ENCODE results near the gene ACTR2.
"Not testable (repeated sequence)": the region's sequence is repeated elsewhere in the genome, so short reads cannot be mapped to it uniquely, and the experiment has no call there.

Gene ACTR2

DNA sequence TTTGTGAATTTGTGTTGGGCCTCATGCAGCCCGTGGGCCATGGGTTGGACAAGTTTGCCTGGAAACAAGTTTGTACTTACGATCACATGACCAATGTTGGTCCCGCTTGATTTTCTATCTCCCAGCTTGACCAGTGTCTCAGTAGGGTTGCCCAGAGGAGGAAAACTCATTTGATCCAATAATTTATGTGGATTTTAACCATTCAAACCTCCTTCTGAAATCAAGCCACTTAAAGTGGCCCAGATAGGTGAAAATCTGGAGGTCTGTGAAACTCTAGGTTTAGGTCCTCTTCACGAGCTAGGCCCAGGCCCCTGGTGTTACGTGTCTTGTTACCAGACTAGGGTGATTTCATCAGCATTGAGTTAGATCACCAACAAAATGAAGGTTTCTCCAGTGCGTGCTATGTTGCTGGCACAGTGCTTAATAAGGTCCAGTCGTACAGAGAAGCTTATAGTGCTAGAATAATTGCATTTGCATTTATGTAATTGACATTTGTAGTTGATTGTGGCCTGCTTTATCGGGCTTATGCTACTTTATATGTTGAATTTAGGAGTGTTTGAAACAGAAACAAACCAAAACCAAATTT is 4.4 kb downstream of the ACTR2 start:
- FAIRE-seq: no peak

DNA sequence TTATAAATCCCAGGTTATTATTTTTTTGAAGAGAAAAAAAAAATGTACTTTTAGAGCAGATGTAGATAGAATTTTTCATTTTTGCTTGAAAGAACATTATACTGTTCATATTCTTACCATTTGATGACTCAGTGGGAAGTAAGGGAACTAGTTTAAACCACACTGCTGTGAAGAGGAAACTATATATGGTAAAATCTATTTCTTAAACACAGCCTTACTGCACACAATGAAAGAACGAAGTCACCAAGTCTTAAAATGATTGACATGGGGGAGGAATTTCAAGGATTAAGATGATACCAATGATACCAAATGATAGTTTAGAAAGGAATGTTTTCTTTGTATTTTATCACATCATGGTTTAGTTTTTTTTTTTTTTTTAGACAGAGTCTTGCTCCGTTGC is 5.0 kb downstream of the ACTR2 start:
- FAIRE-seq: no peak

DNA sequence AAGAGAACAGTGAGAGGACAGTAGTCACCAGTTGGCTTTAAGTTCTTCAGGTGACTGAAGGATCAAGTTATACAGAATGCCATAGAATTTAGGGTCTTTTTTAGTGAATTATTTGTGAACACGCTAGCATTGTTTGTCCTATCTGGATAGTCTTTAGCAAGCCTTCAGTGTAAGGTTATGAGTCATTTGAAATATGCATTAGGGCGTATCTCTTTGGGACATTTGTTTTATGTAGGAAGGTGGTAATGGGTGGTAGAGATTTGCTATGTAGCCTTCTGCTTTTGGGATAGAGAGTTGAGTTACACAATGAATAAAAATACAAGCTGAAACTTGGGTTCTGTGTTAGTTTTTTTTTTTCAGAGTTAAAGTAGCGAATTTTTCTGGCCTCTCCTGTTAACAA is 13.0 kb downstream of the ACTR2 start:
- no peak for FAIRE-seq

GRCh38 chr2:65244452-65244851 is 16.8 kb downstream of the ACTR2 start:
- FAIRE-seq: not testable (repeated sequence)

- no peak for FAIRE-seq
These were observed 25.0 kb downstream of the ACTR2 start for GRCh38 chr2:65252640-65253039.

DNA sequence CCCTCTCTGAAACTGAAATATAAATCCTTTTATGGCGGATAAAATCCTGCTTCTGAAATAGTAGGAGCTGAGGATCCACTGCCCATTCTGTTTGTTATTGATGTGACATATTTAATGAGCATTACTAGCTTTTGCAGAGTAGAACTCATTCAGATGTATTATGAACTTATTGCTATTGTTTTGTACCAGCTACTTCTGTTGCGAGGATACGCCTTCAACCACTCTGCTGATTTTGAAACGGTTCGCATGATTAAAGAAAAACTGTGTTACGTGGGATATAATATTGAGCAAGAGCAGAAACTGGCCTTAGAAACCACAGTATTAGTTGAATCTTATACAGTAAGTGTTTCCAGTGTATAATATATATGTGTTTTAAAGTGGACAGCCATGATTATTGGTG is 27.7 kb downstream of the ACTR2 start:
- FAIRE-seq: no peak

- no peak for FAIRE-seq
These were observed 28.4 kb downstream of the ACTR2 start for GRCh38 chr2:65256054-65256453.

GRCh38 chr2:65257866-65258265 is 30.2 kb downstream of the ACTR2 start:
- FAIRE-seq: not testable (repeated sequence)

DNA sequence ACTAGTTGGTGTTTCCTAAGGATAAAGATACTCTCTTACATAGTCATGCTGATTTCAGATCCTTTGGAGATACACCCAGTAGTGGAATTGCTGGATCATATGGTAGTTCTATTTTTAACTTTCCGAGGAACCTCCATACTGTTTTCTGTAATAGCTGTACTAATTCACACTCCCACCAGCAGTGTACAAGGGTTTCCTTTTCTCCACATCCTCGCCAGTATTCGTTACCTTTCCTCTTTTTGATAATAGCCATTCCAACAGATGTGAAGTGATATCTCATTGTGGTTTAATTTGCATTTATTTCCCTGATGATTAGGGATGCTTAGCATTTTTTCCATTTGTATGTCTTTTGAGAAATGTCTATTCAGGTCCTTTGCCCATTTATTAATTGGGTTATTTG is 34.0 kb downstream of the ACTR2 start:
- no peak for FAIRE-seq

DNA sequence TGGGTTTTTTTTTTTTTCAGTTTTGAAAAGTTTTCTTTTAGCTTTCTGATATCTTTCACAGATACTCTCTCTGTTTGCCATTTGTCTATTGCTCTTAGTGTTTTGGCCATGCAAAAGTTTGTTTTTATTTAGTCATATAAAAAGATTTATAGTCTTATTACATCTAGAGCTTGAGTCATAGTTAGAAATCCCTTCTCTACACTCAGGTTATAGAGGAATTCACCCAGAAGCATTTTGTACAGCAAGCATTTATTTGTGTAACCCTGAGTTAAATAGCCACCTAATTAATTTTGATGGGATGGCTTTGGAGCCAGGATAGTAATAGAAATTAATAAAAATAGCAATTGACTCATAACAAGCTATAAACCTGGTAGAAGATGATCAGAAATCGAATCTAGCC is 35.6 kb downstream of the ACTR2 start:
- no peak for FAIRE-seq

- no peak for FAIRE-seq
These were observed 36.4 kb downstream of the ACTR2 start for GRCh38 chr2:65263986-65264385.

DNA sequence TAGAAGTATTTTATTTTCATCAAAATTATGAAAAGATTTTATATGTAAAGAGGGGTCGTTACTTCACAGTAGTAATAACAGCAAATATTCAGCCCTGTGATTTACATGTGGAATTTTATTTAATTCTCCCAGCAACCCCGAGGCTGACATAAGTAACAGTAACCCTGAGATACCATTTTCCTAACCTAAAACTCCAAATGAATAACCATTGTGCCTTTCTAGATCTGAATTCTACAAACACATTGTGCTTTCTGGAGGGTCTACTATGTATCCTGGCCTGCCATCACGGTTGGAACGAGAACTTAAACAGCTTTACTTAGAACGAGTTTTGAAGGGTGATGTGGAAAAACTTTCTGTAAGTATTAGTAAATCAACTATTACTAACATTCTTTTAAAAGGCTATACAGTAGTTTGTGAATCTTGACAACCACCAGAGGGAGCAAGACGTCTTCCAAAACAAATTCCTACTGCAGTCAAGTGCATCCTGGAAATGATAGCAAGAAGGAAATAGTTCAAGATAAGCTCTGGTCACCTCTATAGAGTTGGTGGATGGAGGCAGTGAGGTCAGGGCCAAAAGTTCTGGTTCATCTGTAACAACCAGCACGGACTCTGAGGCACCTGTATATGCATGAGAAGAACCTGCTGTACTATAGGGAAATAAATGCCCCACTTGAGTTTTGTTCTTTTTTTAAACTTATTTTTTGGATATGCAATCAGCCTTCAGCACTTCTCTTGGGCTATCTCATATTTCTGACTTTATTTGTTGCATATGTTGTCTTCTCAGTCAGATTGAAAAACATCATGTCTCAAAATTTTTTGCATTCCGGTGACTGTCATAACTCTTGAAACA is 37.4 kb downstream of the ACTR2 start:
- peak; percentile 94 for FAIRE-seq

DNA sequence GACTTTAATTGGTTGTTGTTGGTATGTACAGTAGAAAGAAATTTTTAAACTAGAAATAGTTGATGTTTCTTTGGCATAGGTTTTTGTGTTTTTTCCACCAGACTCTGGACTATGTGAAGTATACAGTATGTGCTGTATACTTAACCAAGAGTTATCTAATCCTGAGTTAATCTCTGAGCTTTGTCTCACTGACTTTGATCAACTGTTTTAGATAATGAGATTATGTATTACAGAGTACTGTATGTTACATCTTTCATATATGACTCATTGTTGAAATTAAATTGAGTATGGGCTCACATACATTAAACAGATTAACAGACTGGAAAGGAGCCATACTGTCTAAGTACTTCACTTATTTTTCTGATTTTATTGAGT is 38.0 kb downstream of the ACTR2 start:
- FAIRE-seq: no peak

DNA sequence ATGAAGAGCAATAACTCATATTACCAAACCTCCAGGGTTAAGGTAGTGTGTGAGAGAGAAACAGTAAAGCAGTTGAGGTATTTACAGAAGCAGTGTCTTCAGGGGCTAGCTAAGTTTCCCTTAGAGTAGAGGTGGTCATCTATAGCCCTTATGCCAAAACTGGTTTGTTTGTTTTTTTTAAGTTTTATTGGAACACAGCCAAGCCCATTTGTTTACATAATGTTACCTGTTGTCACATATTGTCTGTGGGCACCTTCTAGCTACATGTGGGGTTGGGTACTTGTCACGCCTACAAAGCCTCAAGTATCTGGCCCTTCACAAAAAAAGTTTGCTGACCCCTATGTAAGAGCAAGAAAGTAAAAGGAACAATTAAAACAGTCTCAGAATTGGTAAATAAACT is 39.4 kb downstream of the ACTR2 start:
- FAIRE-seq: no peak

- FAIRE-seq: no peak
These were observed 41.3 kb downstream of the ACTR2 start for GRCh38 chr2:65268957-65269356.

- no peak for FAIRE-seq
These were observed 45.7 kb downstream of the ACTR2 start for GRCh38 chr2:65273344-65273743.

DNA sequence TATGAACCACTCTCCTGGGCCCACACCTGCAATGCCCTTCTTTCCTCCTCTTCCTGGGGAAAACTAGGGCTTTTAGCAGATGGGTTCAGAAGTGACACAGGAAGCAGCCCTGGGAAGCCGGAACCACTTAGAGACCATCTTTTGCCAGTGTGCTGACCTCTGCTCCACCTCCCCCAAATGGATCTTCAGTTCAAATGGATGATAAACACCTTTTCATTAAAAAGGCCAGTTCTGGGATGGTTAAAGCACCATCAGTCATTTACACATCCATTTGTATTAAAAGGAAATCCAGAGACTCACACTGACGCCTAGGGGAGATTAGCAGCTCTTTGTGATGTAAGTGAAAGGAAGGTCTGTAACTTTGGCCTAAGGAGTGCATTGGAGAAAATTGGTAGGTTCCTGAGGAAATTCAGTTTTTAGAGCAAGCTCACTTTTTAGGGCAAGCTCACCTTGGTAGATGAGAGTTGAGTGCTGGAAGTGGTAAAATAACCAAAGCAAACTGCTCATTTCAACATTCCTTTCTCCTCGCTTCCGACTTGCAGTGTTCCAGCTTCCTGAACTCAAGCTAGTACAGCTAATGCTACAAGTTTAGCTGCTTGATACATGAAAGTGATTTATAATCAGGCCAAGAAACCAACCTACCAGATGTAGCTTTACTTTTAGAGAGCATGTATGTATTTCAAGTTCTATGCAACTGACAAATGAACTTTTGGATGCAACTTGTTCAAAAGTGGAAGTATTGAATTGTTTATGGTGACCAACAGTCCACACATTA is 47.7 kb downstream of the ACTR2 start:
- no peak for FAIRE-seq

GRCh38 chr2:65276609-65277008 is 49.0 kb downstream of the ACTR2 start:
- no peak for FAIRE-seq

DNA sequence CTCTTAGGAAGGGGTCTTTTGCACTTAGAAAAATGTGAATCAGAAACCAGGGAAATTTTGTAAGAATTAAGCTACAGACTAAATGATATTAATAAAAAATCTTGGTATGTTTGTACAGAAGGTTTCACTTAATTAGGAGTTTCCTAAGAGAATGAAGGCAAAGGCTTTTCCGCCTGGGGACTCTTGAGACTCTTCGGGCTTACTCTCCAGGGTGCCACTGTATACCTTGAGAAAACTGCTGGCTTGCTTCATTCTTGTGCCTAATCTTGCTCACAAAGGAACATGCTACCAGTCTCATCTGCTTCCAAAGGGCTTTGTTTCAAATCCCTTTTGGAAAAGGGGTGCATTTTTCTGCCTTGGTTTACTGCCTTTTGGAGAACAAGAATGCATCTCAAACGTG is 49.5 kb downstream of the ACTR2 start:
- FAIRE-seq: no peak

GRCh38 chr2:65277791-65278483 is 50.3 kb downstream of the ACTR2 start:
- no peak for FAIRE-seq

GRCh38 chr2:65278531-65278981 is 50.9 kb downstream of the ACTR2 start:
- no peak for FAIRE-seq

GRCh38 chr2:65279756-65280155 is 52.1 kb downstream of the ACTR2 start:
- no peak for FAIRE-seq
